ENCODE results near the gene TIRAP.
"Not testable (repeated sequence)": the region's sequence is repeated elsewhere in the genome, so short reads cannot be mapped to it uniquely, and the experiment has no call there.

TIRAP gene

GRCh38 chr11:126305699-126306098 lies 22.8 kb downstream of the TIRAP start:
- H3K27ac ChIP-seq, result peak overlapping the region; percentile 98
- no peak for TF ChIP-seq CTCF (conservative IDR thresholded peaks at IDR 0.05)

GRCh38 chr11:126307706-126308105 lies 24.8 kb downstream of the TIRAP start:
- H3K27ac ChIP-seq, result no peak overlapping the region
- TF ChIP-seq CTCF (conservative IDR thresholded peaks at IDR 0.05), result peak; percentile 63

- no peak overlapping the region for H3K27ac ChIP-seq
- no peak for TF ChIP-seq CTCF (conservative IDR thresholded peaks at IDR 0.05)
Observed at GRCh38 chr11:126308271-126308671, 25.4 kb downstream of the TIRAP start.

GRCh38 chr11:126308771-126309170 lies 25.9 kb downstream of the TIRAP start:
- not testable (repeated sequence) for H3K27ac ChIP-seq

DNA sequence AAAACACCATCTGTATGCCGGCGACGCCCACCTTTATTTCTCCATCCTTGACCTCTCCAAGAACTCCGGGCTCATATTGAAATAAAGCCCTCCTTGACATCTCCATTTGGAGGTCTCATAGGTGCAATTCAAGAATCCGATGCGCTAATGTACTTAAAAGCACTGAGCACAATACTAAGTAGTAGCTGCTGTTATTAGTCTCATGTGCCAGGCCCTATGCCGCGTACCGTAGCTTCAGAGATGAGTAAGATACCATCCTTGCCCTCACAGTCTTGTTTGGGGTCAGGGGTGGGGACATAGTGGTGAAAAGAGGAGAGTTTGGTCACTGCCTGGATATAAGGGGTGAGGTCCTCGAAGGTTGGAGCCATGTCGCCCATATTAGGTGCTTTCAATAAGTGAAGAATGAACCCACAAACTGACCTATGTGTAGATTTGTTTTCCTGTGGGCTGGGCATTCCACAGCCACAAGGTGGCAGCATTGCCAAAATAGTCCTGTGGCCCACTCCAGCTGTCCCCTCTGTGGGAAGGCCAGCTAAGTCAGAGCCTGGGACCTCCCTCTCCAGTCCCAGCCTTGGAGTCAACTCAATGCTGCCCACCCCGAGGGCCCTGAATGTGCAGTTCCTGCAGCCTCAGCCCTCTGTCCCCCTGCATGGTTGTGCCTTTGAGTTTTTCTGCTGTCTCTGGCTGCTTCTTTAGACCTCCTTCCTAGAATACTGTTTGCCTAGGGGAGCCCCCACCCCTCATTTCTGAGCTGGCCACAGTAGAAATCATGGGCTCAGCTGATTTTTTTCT lies 27.5 kb downstream of the TIRAP start:
- peak; percentile 93 for TF ChIP-seq CTCF (conservative IDR thresholded peaks at IDR 0.05)
- H3K27ac ChIP-seq, result no peak overlapping the region

DNA sequence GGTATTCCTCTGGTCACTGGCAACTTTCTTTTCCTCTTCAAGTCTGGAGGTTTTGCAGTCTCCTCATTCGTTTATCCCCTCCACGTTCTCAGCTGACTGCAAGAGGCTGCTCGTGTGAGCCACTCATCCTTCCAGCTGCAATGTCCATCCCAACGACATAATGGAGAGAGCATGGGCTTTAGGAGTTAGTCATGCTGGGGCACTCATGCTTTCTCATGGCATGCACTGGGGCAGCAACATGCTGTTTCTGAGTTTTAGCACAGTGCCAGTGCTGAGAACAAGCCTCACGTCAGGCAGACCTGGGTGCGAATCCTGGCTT lies 28.1 kb downstream of the TIRAP start:
- TF ChIP-seq CTCF (conservative IDR thresholded peaks at IDR 0.05), result no peak
- H3K27ac ChIP-seq, result no peak overlapping the region

DNA sequence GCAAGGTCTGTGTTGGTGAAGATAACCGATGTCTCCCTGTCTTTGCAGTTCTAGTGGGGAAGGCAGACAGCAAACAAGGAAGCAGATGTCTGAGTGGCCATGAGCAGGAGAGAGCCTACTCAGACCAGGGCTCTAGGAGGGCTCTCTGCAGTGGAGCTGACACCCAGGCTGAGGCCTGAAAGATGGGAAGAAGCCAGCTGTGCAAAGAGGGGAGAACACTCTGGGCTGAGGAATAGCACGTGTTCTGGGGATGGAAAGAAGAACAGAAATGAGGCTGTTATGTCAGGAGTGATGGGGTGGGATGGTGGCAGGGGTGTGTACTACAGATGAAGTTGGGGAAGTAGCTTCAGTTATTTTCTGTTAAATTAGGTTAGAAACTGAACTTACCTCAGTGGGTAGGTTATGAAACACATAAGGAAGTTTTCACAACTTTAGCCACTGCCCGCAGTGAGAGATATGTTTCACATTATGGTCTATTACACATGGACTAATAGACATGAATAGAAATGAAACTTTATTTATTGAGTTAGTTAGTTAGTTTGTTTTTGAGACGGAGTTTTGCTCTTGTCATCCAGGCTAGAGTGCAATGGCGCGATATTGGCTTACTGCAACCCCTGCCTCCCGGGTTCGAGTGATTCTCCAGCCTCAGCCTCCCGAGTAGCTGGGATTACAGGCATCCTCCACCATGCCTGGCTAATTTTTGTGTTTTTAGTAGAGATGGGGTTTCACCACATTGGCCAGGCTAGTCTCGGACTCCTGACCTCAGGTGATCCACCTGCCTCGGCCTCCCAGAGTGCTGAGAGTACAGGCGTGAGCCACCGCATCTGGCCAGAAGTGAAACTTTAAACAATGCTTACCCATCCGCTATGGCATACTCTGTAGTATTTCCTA lies 28.8 kb downstream of the TIRAP start:
- H3K27ac ChIP-seq, result no peak overlapping the region
- TF ChIP-seq CTCF (conservative IDR thresholded peaks at IDR 0.05), result no peak

DNA sequence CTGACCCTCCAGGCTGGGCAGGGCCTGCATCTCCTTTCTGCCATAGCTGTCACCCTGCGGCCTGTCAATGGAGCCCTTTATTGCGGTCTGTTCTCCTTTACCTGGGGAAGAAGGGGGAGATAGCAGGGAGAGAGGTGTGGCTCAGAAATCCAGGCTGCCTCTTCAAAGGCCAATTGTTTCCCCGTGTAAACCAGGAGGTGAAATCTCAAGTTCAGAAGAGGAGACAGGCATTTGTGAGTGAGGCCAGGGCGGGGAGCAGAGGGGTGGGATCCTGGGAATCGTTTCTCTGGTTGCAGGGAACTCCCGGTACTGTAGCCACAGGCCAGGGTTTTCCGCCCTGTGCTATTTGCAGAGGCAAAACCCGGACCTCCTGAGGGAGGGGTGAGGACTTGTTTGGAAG lies 30.1 kb downstream of the TIRAP start:
- H3K27ac ChIP-seq, result no peak overlapping the region
- no peak for TF ChIP-seq CTCF (conservative IDR thresholded peaks at IDR 0.05)

Data from VCaP (cell line).